ENCODE measurements around the gene FAM241B. TPM values are rescaled to one million over a fixed set of nuclear protein-coding genes. Genes with fewer than 3 reads are reported as not detected.

The FAM241B gene
- total RNA-seq, 1 donor: not detected

DNA sequence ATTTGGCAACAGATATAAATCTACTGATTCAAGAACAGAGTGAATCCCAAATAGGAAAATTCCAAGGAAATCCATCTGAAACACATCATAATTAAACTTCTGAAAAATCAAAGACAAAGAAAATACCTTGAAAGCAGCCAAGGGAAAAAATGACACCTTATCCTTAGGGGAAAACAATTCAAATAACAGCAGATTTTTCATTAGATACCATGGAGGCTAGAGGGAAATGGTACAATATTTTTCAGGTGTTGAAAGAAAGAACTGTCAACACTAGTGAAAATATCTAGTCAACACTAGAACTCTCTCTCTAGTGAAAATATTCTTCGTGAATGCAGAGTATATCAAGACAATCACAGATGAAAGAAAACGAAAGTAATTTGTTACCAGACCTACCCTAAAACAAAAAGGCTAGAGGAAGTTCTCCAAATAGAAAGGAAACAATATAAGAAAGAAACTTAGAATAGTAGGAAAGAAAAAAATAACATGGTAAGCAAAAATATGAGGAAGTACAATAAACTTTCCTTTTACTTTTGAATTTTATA lies 5.7 kb upstream of the FAM241B start:
- no peak for DNase-seq (ENCODE audit: low read depth)
- TF ChIP-seq, protein P1, sequence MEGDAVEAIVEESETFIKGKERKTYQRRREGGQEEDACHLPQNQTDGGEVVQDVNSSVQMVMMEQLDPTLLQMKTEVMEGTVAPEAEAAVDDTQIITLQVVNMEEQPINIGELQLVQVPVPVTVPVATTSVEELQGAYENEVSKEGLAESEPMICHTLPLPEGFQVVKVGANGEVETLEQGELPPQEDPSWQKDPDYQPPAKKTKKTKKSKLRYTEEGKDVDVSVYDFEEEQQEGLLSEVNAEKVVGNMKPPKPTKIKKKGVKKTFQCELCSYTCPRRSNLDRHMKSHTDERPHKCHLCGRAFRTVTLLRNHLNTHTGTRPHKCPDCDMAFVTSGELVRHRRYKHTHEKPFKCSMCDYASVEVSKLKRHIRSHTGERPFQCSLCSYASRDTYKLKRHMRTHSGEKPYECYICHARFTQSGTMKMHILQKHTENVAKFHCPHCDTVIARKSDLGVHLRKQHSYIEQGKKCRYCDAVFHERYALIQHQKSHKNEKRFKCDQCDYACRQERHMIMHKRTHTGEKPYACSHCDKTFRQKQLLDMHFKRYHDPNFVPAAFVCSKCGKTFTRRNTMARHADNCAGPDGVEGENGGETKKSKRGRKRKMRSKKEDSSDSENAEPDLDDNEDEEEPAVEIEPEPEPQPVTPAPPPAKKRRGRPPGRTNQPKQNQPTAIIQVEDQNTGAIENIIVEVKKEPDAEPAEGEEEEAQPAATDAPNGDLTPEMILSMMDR (IDR thresholded peaks at IDR 0.05; ENCODE audit: insufficient read depth, low read length): no peak
- no peak overlapping the region for H3K4me3 ChIP-seq (ENCODE audit: low read depth, low read length)

GRCh38 chr10:69626826-69627225 lies 3.2 kb upstream of the FAM241B start:
- no peak for DNase-seq (ENCODE audit: low read depth)
- TF ChIP-seq, protein P1 (IDR thresholded peaks at IDR 0.05; ENCODE audit: insufficient read depth, low read length): no peak
- no peak overlapping the region for H3K4me3 ChIP-seq (ENCODE audit: low read depth, low read length)

DNA sequence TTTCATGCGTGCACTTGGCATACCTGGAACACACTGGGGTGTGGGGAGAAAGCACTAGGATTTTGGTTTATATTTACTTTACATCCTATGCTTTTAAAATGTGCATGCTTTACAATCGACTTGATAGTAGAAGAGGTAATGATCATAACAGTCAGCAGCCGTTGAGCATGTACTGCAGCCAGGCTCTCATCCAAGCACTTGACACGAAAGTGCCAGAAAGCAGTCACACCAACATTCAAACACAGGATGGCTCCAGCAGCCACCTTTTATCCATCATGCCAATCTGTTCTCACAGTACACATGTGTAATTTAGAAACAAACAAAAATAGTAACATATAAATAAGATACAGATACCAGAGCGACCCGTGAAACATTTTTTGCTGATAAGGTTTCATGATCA lies 1.2 kb upstream of the FAM241B start:
- TF ChIP-seq, protein P1 (IDR thresholded peaks at IDR 0.05; ENCODE audit: insufficient read depth, low read length): no peak
- no peak for DNase-seq (ENCODE audit: low read depth)
- no peak overlapping the region for H3K4me3 ChIP-seq (ENCODE audit: low read depth, low read length)

DNA sequence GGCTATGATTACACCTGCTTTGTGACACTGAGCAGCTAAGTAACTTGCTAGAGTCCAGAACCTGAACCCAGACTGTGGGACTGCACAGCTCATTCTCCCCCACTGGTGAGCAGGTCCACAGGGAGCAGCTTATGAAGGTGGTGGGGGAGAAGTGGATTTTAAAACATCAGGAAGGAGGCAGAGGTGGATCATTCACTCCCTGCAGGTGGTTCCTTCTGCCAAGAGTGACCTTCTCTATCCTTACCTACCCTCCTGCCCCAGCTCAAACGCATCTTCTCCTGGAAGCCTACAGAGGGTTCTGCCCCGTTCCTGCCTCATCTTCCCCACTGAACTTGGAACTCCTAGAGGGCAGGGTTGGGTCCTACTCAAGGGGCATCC lies 539 bp upstream of the FAM241B start:
- TF ChIP-seq, protein P1 (IDR thresholded peaks at IDR 0.05; ENCODE audit: insufficient read depth, low read length): no peak
- no peak overlapping the region for H3K4me3 ChIP-seq (ENCODE audit: low read depth, low read length)
- no peak for DNase-seq (ENCODE audit: low read depth)

- peak overlapping the region; percentile 58 for H3K4me3 ChIP-seq (ENCODE audit: low read depth, low read length)
- DNase-seq (ENCODE audit: low read depth): no peak
- TF ChIP-seq, protein P1 (IDR thresholded peaks at IDR 0.05; ENCODE audit: insufficient read depth, low read length): no peak
Observed at GRCh38 chr10:69630651-69631400, 779 bp downstream of the FAM241B start.

DNA sequence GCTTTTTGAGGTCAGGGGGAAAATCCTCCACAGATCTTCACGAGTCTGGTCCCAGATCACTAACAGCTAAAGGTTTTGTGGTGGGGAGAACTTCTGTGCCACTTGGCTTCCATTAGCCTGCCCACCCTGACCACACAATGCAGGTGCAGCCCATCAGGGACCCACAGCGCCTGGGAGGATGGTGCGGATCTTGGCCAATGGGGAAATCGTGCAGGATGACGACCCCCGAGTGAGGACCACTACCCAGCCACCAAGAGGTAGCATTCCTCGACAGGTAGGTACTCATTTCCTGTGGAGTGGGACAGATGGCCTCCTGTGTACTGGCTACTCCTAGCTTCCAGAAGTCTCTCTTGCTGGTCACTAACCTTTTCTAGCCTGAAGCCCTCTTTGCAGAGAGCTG lies 1.5 kb downstream of the FAM241B start:
- no peak overlapping the region for H3K4me3 ChIP-seq (ENCODE audit: low read depth, low read length)
- TF ChIP-seq, protein P1 (IDR thresholded peaks at IDR 0.05; ENCODE audit: insufficient read depth, low read length): no peak
- no peak for DNase-seq (ENCODE audit: low read depth)

All from fibroblast of the aortic adventitia (primary cell).